ENCODE results near the gene TRMT11.

DNA sequence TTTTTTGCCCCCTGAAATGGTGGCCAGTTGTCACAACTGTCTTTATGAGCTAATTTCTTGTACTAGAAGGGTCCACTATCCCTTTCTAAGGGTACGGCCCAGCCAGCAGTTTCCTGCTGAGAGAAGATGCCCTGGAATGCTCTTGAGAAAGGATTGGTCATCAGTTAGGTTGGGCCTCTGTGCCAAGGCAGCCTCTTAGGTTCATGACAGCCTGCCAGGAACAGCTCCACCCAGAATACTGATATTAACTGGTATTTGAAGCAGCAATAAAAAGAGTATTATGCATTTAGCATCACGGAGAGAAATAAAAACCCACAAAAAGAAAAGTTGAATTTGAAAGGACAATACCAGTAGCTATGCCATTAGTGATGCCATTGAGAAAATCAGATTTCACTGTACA, 38.7 kb upstream of the TRMT11 start:
- TF ChIP-seq, protein P1, sequence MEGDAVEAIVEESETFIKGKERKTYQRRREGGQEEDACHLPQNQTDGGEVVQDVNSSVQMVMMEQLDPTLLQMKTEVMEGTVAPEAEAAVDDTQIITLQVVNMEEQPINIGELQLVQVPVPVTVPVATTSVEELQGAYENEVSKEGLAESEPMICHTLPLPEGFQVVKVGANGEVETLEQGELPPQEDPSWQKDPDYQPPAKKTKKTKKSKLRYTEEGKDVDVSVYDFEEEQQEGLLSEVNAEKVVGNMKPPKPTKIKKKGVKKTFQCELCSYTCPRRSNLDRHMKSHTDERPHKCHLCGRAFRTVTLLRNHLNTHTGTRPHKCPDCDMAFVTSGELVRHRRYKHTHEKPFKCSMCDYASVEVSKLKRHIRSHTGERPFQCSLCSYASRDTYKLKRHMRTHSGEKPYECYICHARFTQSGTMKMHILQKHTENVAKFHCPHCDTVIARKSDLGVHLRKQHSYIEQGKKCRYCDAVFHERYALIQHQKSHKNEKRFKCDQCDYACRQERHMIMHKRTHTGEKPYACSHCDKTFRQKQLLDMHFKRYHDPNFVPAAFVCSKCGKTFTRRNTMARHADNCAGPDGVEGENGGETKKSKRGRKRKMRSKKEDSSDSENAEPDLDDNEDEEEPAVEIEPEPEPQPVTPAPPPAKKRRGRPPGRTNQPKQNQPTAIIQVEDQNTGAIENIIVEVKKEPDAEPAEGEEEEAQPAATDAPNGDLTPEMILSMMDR (IDR thresholded peaks at IDR 0.05) = no peak
- TF ChIP-seq POLR2A (IDR thresholded peaks at IDR 0.05) (no peak), POLR2AphosphoS5 (IDR thresholded peaks at IDR 0.05) (no peak), EP300 (IDR thresholded peaks at IDR 0.05) (no peak)

Data from sigmoid colon (tissue), 4 donors.